GM18520 (cell line): ENCODE measurements around the gene SP3.
A peak's percentile ranks its signal among the peaks of the same experiment; 100 is the strongest.

Experiments
- ATAC-seq: cut with Tn5 transposase; IDR thresholded peaks from one replicate; pipeline ENCODE4 v1.9.1; 2021; ENCODE audit not compliant: unreplicated experiment

Gene SP3

DNA sequence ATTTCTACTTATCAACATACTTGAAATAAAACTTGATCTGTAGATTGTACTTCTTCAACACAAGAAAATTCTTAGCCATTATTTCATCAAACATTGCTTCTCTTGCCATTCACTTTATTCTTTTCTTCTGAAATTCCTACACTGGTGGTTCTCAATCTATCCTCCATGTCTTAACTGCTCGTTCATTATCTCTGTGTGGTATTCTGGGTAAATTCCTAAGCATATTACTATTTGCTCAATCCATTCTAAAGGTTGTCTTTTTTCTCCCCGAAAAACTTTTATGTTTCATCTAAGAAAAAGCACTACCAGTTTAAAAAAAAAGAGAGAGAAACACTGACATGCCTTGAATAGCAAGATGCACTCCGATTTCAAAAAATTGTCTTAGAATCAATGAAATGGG lies 18.0 kb downstream of the SP3 start:
- no peak for ATAC-seq

DNA sequence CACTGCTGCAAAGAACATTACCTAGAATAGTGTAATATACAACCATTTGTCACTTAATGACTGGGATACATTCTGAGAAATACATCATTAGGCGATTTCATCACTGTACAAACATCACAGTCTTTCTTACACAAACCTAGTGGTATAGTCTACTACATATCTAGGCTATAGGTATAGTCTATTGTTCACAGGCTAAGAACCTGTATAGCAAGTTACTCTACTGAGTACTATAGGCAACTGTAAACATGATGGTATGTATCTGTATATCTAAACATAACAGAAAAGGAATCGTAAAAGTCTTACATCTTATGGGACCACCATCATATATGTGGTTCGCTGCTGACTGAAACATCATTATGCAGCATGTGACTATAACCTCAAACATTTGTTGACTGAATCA lies 21.4 kb downstream of the SP3 start:
- no peak for ATAC-seq

DNA sequence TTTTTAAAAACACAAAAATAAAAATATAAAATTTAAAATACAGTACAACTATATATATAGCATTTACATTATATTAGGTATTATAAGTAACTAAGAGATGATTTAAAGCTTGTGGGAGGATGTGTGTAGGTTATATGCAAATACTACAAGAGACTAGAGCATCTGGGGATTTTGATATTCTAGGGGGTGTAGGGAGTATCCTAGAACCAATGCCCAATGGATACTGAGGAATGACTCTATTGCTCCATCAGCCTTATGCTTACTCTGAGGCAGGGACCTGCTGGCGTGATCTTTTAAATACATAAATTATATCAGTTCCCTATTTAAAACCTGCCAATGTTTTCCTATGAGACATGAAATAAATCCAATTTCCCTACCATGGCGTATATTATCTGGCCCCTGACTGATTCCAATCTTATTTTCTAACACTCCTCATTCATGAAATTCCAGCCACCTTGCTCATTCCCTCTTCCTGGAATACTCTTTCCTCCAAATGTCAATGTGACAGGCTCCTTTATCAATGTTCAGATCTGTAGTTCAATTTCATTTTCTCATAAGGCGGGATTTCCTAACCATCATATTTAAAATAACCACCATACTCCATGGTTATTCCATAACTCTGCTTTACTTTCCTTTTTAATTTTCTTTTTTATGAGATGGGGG lies 22.2 kb downstream of the SP3 start:
- no peak for ATAC-seq

DNA sequence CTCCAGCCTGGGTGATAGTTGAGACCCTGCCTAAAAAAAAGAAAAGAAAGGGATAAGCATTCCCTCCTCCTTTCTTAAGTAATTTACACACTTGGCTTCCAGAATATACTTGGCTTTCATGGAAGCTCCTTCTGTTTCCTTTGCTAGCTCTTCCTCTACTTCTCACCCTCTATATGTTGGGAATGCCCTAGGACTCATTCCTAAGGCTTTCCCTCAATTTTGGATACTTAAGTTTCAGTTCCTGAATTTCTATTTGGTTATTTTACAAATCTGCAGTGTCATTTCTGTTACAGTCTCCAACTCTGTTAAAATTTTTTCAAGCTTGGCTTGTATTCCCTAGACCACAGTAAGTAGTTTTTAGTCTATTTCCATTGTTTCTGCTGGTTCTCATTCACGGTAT lies 23.6 kb downstream of the SP3 start:
- ATAC-seq: no peak

DNA sequence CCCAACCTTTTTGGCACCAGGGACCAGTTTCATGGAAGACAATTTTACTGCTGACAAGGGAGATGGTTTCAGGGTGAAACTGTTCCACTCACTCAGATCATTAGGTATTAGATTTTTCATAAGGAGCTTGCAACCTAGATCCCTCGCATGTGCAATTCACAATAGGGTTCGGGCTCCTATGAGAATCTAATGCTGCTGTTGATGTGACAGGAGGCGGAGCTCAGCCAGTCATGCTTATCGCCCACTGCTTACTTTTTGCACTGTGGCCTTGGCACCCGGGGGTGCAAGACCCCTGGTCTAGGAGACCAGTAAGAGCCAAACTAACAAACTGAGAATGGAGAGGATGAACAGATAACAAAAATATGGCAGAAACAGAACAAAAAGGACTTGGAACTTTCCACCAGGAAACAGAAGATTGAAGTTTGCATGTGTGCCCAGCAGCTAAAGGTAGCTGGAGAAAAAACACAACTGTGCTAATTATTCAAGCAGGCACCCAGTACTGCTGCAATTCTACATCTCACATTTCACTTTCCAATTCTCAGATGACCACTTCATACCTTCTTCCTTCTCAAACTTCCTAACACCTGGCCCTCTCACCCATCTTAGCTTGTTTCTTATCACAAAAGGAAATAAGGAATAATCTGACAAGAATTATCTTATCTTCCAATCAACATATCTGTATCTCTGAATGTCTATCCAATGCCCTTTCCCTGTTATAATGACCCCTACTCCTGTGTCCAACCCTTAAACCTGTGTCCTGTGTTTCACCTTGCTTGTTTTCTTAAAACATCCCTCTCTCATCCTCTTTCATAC lies 24.8 kb downstream of the SP3 start:
- no peak for ATAC-seq

DNA sequence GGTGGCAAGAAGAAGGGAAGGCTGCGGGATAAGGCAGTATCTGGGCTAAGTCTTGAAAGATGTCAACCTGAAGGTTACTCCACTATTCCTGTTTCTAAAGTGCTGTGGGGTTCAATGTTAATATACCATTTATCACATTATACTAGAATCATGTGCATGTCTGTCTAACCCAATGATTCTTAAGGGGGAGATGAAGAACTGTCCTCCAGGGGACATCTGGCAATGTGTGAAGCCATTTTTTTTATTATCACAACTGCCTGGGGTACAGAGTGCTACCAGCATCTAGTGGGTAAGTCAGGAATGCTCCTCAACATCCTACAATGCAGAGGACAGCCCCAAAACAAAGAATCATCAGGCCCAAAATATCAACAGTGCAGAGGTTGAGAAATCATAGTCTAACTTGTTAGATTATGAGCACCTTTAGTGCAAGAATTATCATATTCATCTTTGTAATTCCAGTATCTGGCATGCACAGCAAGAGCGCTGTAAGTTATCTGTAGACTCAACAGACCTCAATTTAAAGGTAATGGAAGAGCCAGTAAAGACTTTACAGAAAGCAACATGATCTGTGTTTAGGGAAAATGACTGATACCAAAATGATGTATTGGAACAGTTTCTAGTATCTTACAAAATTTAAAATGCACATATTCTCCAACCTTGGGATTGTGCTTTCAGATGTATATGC lies 26.3 kb downstream of the SP3 start:
- ATAC-seq: no peak

DNA sequence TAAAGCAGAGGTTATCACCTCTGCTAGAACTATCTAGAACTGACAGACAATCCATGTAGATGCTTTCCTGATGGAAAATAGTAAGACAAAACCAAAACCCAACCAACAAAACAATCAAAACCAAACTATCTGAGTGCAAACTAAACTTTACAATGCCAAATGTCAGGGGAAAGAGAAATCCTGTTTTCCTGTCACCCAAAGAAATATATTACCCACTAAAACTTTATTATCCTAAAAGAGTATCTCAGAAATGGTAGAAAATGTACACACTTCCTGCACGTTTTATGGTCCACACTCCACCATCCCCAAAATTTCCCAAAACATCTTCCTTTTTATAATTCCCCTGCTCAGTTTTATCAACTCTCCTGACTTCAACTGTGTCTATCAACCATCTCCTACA lies 29.9 kb downstream of the SP3 start:
- ATAC-seq: no peak

DNA sequence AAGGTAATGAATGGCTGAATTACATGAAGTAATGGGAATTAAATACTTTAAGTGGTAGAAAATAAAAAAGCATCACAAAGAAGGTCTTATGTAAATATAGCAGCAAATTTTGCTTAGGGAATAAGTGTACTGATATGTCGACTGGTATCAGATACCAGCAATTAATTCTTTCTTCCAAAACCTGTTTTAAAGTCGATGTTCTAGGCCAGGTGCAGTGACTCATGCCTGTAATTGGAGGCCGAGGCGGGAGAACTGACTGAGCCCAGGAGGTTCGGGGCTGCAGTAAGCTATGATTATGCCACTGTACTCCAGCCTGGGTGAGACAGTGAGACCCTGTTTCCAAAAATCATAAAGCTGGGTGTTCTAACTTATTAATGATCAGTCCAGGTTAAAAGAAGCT lies 30.3 kb downstream of the SP3 start:
- no peak for ATAC-seq

DNA sequence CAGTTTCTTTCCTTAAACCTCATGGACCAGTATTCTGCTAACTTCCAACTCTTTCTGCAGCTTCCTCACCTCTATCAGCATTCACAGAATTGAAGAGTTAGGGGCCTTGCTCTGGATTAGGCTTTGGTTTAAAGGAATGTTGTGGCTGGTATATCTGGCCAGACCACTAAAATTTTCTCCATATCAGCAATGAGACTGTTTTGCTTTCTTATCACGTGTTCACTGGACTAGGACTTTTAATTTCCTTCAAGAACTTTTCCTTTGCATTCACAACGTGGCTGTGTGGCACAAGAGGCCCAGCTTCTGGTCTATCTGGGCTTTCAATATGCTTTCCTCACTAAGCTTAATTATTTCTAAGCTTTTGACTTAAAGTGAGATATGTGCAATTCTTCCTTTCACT lies 33.4 kb downstream of the SP3 start:
- no peak for ATAC-seq

DNA sequence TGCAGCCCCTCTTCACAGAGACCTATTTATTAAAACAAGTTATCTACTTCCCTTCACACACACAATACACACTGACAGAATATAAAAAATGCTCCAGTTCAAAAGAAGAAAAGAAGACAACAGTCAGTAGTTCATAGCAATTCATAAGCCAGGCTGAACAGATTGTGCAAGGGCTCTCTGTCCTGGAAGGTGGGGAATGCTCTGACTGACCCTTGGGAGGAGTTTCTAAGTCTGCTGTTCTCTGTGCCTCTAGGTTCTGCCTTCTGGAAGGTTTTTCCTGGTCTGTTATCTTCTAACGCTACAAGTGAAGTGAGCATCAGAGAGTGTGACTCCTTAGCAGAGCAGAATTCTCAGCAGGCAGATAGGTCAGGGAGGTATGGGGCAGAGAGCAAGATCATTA lies 35.7 kb downstream of the SP3 start:
- ATAC-seq: no peak

DNA sequence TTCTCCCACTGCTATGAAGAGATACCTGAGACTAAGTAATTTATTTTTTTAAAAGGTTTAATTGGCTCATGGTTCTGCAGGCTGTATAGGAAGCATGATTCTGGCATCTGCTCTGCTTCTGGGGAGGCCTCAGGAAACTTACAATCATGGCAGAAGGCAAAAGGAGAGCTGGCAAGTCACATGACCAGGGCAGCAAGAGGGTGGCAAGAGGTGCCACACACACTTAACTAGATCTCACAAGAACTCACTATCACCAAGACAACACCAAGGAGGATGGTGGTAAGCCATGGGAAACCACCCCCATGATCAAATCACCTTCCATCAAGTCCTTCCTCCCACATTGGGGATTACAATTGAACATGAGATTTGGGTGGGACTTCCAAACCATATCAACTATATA lies 38.3 kb downstream of the SP3 start:
- ATAC-seq: no peak

DNA sequence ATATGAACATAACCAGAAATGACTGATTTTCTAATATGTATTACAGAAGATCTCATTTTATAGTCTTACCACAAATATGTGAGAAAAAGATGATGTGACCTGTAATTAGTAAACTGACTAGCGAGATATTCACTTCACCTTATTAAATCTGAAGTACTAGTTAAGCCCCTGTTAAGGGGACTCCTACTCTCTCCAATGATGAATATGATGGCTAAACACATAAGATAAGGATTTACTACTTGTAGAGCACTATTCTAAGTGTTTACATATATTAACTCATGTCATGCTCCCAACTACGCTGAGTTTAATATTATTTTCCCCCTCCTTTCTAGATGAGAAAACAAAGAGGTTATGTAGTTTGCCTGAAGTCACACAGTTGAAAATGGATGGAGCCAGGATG lies 40.9 kb downstream of the SP3 start:
- no peak for ATAC-seq

DNA sequence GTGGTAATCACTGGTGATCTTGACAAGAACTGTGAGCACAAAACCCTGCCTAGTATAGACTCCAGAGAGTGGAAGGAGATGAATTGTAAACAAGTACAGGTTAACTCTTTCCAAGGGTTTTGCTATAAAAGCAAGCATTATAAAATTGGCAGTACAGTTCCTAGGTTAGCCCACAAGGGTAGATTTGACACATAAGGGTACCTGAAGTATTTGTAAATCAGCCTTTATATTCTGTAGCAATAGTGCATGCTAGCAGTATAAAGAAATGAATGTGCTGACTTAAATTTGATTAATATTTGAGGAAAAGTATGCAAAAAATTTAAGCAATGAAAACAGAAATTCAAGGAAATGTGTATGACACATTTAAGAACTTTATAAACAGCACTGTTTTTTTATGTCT lies 42.4 kb downstream of the SP3 start:
- ATAC-seq: no peak

DNA sequence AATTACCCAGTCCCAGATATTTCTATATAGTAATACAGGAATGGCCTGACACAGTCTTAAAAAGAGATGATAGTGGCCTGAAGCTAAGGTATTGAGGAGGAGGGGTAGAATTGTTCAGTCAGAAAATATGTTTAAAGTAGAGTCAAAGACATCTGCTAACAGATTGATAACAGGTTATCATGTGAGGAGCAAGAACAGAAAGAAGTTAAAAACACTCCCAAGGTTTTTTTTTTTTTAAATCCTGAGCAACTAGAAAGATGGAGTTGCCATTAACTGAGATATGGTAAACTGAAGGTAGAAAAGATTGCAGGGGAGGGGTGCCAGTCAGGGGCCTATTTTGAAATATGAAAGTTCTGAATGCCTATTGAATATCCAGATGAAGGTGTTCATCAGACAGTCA lies 43.1 kb downstream of the SP3 start:
- no peak for ATAC-seq

DNA sequence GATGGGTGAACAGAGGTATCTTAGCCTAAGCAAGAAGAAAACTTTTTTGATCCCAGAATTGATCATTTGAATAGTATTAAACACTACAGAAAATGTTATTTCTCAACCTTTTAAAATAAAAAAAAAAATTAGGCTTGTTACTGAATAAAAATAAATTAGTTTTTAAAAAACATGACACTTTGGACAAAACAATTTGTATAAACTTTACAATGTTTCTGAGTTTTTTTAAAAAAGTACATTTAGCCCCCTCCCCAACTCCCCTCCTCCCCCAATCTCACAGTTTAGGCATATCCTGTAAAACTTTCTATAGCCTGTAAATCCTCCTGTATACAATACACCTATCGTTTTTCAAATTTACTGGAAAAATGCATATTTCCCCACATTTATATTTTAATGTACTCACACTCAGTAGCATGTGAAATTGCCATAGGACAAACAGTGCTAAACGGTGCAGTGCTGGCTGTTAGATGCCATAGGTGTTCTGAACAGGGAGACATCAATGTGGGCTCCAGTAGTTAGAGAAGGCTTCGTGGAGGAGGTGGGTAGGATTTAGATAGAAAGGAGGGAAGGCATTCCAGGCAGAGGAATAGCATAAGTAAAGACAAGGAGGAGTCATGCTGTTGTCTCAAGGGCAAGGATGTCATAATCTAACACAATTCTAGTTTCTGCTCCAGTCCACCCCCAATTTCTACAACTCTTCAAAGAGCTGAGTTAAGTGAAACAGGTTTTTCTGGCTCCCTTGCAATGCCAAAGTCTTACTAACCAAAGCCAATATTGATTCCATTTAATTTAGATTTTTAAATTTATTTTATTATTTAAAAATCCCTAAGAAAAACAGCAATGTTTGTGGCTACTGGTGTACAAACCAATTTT lies 50.9 kb downstream of the SP3 start:
- ATAC-seq: no peak

DNA sequence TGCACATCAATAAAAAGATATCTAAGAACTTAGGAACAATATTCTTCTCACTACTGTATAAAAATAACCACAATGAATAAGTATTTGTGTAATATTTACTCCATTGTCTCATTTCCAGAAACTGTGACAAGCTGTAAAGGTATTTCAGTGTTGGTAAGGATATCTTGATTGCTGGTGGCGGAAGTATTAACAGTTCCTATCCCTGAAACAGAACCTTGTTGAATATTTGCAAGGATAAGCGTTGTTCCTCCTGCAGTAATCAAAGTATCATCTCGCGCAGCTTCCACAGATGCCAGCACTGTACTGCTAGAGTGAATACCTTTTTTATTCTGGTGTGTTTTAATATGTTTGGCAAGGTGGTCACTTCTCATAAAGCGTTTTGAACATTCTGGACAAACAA lies 55.3 kb downstream of the SP3 start:
- no peak for ATAC-seq

DNA sequence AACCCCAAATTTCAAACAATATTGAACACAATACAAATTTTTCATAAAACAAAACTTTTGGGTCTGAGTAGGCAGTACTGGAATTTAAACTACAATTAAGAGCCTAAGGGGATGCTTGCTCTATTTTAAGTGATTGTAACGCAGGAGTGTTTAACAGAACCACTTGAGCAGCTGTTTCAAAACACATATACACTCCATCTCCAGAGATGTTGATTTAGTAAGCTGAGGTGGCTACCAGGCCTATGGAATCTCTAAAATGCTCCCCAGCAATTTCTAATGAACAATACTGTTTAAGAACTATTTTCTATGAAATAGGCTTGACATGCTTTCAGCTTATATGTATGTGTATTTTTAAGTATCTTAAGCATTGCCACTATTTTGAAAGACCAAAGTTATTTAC lies 58.5 kb downstream of the SP3 start:
- no peak for ATAC-seq

DNA sequence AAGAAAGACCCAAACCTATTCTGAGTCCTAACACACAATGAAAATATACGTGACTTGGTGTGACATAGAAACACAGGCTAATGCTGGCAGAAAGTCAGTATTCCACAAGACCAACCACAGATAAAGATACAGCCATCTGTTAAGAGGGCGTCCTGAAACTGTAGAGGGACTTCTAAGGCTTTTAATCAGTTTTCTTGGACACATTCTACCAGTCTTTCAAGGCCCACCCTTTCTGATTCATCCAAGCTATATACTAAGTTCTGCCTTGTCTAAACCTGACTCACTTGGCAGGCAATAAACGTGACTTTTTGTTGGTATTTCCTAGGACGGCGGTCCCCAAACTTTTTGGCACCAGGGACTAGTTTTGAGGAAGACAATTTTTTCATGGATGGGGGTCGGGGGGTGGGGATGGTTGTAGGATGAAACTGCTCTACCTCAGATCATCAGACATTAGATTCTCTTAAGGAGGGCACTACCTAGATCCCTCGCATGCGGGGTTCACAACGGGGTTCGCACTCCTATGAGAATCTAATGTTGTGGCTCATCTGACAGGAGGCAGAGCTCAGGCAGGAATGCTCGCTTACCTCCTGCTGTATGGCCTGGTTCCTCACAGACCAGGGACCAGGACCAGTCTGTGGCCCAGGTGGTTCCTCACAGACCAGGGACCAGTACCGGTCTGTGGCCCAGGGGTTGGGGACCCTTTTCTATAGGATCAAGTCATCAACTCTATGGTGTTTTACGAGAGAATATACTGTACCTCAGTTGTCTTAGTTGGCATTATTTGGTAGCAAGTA lies 61.4 kb downstream of the SP3 start:
- no peak for ATAC-seq

DNA sequence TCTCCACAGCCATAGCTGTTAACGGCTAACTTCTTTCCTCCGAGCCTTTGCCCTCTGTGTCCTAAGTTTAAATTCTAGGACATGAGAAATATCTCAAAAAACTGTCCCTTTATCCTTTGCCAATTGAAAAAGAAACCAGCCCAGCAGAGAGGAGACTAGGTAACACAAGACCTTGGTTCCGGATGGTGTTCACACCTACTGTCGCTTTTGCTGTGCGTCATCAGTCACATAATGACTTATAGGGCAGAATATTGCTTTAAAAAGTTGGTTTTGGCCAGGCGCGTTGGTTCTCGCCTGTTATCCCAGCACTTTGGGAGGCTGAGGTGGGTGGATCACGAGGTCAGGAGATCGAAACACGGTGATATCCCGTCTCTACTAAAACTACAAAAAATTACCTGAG lies 66.2 kb downstream of the SP3 start:
- ATAC-seq: no peak

DNA sequence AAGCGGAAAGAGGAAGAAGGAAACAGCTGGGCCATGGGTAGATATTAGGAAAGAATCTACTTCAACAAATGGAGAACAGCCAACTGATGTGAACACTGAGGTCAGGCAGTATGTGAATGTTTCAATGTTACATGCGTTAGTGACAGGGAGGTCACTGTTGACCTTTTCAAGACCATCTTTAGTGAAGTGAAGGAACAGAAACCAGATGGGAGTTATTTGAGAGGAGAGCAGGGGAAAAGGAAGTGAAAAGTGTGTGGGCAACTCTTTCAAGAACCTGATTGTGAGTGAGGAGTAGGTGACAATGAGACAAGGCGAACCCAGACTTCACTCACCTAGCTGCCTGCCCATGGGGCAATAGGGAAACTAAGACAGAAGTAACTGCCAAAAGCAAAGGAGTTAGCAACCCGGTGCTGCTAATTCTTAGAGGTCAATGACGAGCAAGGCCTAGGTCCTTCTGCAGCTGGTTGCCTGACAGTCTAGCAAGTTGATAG lies 67.0 kb downstream of the SP3 start:
- peak; percentile 75 for ATAC-seq
